GM21737 (cell line): Measurements from ENCODE around the gene LTN1.
A peak's percentile ranks its signal among the peaks of the same experiment; 100 is the strongest.
"Not testable (repeated sequence)": the region's sequence is repeated elsewhere in the genome, so short reads cannot be mapped to it uniquely, and the experiment has no call there.

Experiments used
- ATAC-seq: cut with Tn5 transposase; IDR thresholded peaks from one replicate; pipeline ENCODE4 v1.9.1; 2021; ENCODE audit warnings: mild to moderate bottlenecking, moderate library complexity; ENCODE audit not compliant: unreplicated experiment

Gene LTN1, protein sequence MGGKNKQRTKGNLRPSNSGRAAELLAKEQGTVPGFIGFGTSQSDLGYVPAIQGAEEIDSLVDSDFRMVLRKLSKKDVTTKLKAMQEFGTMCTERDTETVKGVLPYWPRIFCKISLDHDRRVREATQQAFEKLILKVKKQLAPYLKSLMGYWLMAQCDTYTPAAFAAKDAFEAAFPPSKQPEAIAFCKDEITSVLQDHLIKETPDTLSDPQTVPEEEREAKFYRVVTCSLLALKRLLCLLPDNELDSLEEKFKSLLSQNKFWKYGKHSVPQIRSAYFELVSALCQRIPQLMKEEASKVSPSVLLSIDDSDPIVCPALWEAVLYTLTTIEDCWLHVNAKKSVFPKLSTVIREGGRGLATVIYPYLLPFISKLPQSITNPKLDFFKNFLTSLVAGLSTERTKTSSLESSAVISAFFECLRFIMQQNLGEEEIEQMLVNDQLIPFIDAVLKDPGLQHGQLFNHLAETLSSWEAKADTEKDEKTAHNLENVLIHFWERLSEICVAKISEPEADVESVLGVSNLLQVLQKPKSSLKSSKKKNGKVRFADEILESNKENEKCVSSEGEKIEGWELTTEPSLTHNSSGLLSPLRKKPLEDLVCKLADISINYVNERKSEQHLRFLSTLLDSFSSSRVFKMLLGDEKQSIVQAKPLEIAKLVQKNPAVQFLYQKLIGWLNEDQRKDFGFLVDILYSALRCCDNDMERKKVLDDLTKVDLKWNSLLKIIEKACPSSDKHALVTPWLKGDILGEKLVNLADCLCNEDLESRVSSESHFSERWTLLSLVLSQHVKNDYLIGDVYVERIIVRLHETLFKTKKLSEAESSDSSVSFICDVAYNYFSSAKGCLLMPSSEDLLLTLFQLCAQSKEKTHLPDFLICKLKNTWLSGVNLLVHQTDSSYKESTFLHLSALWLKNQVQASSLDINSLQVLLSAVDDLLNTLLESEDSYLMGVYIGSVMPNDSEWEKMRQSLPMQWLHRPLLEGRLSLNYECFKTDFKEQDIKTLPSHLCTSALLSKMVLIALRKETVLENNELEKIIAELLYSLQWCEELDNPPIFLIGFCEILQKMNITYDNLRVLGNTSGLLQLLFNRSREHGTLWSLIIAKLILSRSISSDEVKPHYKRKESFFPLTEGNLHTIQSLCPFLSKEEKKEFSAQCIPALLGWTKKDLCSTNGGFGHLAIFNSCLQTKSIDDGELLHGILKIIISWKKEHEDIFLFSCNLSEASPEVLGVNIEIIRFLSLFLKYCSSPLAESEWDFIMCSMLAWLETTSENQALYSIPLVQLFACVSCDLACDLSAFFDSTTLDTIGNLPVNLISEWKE (N-terminal part only)

DNA sequence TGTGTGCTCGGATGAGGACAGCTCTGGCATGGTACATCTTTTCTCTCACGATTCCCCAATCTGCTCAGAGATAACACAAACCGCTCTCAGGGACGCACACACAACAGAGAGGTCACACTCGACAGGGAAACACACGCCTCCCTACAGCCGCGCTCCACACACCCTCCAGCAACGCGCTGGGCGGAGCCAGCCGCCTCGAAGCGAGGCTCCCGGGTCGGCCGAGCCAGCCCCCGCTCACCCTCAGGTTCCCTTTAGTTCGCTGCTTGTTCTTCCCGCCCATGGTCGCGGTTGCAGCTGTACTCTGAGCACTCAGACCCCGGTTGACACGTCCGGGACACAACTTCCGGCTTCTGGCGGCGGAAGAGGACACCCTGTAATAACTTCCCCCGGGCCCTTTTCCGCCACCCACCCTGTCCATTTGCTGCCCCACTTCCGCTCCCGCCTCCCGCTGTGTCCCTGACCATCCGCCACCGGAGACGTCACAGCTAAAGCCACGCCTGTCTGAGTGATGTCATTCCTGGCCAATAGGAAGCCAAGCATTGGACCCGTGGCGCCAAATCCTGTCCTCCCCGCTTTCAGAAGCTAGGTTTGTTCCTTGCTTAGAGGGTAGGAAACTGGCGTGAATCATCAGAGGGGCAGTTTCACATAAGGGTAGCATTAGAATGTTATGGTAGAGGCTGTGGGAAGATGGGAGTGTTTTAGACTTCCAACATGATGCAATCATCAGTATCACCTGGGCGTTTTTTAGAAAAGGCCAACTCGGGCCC, at the start of gene LTN1:
Gene LTN1 (minus strand): TSS at position 352 of the 767 bp plus-strand sequence. CDS start 72 bp downstream, at position 280.
- ATAC-seq: peak; percentile 99

DNA sequence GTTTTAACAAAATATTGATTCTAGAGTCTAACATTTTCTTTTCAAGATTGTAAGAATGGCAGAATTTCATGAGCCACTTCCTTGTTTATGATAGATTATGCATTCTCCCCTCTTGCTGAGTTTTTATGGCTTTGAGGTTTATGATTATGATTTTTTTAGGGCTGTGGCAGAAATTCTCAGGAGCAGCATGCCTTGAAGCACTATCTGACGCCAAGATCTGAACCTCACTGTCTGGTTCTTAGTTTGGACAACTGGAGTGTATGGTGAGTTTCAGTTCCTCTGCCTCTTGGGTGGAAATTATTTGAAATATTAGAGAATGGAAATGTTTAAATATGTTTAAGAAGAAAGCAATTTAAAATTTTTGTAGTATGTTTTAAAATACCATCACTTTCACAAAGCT, 42.0 kb upstream of the LTN1 start:
- ATAC-seq: no peak

DNA sequence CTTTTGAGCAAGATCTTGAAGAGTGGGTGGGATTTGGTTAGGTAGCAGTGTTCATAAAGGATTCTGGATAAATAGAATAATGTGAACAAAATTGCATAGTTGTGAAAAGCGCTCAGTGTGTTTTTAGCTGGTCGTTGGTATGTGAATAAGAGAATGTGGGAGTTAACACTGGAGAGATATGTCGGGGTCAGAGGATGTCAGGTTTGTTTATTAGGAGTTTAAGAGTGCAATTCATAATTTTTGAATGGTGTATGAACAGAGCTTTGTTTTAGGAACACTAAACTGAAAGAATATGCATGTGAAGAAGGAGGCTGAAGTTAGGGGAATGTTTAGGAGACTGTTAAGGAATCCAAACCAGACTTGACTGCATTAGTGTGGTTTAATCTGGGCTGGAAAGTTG, 41.2 kb upstream of the LTN1 start:
- no peak for ATAC-seq

DNA sequence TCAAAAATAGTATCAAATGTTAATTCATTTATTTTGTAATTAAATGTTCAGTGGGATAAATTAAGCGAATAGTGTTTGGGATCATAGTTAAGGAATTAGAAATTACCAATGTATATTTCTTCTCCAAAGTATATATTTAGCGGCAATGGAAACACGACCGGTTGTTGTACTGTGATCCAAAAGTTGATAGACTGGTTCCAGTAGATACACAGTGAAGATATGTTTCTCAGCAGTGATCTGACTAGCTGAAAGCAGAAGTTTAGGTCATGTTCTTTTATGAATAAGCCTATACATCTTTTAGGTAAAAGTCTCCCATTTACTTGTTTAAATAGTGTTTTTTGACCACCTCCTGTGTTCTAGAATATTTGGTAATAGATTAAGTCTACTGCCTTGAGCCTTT, 40.6 kb upstream of the LTN1 start:
- no peak for ATAC-seq

DNA sequence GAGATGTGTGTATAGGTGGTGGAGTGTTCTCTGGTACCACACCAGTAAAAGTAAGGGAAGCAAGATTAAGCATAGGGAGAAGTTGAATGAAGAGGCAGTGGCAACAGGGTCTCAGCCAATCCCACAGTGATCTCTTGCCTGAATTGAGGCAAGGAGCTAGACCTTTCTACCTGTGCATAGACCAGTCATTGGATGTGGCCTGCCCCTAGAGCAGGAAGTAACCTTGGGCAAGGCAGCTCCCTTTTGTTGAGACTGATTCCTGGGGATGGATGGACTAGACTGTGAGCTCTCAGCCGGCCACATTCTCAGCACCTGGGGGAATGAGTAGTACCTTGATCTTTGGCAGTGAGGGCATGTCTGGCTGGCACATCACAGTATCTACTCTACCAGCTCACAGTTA, 38.2 kb upstream of the LTN1 start:
- ATAC-seq: no peak

DNA sequence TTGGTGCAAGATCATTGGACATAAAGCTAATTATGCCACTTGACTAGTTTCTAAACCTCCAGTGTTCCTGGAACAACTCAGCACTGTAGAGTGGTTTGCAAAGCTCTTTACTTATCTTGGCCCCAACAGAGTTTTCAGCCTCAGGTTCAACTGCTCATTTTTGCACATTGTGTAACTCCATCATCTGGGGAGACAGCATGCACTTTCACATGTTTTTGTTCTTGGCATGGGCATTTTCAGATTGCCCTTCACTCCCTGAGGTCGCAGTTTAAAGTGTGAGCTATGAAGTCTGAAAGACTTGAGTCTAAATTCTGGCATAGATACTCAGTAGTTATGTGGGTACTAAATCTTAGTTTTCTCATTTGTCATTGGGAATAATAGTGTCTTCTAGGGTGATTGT, 36.8 kb upstream of the LTN1 start:
- no peak for ATAC-seq

DNA sequence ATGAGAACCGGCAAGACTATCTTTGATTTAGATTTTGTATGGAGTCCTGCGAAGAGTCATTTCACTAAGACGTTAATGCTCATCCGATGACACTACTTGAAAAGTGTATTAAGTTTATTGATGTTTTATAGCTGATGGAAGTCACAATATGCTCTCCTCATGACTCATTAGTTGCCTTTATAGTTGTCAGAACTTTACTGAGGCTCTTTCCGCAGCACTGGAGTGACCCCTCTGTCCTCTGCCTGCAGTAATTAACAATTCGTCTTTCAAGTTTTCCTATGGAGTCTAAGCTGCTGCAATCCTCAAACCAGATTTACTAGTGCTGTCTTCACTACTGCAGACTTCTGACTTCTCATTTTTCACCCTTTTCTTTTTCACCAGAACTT, 32.6 kb upstream of the LTN1 start:
- ATAC-seq: no peak

DNA sequence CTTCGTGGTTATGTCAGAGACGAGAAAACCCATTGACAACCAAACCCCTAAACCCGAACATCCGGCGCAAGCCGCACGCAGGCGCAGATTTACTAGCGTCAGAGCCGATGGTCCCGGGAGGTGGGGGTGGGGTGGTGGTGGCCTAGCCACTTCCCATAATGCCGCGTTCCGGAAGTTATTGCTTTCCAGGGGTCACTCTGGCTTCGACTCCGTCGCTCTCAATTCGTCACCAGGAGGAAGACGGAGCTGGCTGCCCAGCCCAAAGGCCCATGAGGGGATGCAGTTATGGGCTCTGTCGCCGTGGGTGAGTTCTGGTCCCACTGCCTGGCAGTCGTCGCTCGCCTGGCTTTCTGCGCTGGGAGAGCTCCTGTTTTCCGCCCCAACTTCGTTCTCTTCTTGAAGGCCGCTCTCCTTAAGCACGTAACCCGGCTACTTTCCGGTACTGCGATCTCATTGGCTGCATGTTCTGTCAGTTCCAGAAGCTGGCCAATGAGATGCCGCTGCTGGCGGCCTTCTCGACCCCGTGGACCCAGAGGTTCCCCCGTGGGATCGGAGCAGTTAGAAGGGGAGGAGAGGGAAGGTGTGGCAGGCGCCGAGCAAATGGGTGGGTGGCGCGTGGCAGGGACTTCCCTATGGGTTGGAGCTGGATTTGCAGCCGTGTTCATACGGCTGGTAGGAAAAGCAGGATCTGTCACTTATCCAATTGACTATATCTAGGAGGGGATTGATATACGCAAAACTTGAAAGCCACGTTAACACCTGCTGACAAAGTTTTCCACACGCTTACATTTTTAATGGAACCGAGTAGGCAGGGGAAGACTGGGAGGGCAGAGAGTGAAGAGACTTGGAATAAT, 32.0 kb upstream of the LTN1 start, which contains the start of gene USP16:
Gene USP16 (plus strand): TSS at position 195 of the 854 bp plus-strand sequence. CDS start 3,246 bp downstream, outside the sequence.
- ATAC-seq: peak; percentile 97

DNA sequence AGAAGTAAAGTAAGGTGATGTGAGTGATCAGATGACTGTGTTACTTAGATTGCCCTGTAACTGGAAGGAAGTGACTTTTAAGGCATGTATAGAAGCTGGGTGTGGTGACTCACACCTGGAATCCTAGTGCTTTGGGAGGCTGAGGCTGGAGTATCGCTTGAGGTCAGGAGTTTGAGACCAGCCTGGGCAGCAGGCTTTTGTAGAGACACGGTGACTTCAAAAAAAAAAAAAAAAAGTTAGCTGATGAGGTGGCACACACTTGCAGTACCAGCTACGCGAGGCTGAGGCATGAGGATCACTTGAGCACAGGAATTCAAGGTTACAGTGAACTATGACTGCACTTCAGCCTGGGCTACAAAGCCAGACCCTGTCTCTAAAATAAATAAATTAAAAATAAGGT, 29.5 kb upstream of the LTN1 start:
- no peak for ATAC-seq

DNA sequence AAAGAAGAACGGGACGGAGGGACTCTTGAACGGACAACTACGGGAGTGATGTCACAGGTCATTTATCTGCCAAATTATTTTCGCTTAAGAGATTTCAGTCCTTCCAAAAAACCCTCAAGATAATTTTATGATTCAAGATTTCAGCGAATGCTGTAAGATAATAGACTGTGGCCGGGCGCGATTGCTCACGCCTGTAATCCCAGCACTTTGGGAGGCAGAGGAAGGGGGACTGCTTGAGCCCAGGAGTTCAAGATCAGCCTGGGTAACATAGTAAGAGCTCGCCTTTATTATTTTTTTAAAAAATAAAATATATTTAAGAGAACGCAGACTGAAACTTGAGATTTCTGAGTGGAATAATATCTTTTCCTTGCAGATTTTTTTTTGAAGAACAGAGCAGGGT, 25.9 kb upstream of the LTN1 start:
- ATAC-seq: peak; percentile 5

DNA sequence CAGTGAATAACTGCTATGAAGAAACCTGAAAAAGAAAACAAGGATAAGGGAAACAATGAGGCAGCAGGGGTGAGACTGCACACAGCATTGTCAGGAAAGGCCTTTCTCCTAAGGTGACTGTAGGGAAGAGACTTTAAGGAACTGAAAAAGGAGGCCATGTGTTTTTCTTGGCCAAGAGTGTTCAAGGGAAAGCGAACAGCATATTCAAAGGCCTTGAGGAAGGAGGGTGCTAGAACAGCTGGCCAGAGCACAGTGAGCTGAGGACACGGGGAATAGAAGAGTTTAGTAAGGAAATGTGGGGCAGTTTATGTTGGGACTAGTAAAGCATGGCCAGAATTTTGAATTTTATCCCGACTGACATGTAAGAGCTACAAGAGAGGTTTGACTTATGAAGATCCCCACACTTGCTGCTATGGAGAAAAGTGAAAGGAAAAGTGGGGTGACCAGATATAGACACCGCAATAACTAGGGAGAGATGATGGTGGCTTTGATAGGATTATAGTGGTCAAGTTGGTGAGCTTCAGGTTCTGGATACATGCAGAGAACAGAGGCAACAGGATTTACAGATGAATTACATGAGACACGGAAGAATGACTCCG, 25.1 kb upstream of the LTN1 start:
- ATAC-seq: no peak

DNA sequence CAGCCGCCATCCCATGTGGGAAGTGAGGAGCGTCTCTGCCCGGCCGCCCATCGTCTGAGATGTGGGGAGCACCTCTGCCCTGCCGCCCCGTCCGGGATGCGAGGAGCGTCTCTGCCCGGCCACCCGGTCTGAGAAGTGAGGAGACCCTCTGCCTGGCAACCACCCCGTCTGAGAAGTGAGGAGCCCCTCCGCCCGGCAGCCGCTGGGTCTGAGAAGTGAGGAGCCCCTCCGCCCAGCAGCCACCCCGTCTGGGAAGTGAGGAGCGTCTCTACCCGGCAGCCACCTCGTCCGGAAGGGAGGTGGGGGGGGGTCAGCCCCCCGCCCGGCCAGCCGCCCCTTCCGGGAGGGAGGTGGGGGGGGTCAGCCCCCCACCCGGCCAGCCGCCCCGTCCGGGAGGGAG, 18.6 kb upstream of the LTN1 start:
- not testable (repeated sequence) for ATAC-seq

DNA sequence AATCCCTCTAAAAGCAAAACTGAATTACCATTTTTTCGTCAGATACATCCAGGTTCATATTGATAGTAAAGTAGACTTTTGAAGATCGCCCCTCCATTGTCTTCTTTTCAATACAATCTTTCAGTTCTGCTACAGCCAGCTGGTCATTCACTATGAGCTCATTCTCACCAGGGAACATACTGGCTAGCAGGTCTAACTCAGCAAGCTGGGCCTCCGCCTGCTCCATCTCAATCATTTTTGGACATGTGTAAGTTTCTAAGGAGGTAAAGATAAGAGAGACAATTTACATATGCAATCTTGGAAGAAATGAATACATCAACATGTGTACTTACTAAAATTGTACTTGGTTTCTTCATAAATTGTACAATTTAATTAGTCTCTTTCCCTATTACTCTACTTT, 15.7 kb upstream of the LTN1 start:
- no peak for ATAC-seq

DNA sequence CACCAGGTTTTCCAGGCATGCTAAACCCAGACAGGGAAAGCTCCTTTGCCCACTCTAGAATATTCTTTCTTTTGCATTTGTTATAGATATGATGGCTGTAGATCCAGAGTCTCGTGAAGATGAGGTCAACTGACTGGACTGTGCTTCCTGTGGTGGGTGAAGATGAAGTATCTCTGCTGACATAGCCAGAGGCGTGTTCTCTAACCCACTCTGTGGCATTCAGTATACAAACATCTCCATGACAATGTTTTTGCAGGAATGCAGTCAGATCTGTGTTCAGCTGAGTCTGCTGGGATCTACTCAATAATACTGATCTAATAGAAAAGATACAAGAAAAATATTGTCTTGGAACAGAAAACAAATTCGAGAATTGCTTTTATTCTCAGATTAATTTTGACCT, 15.1 kb upstream of the LTN1 start:
- no peak for ATAC-seq

DNA sequence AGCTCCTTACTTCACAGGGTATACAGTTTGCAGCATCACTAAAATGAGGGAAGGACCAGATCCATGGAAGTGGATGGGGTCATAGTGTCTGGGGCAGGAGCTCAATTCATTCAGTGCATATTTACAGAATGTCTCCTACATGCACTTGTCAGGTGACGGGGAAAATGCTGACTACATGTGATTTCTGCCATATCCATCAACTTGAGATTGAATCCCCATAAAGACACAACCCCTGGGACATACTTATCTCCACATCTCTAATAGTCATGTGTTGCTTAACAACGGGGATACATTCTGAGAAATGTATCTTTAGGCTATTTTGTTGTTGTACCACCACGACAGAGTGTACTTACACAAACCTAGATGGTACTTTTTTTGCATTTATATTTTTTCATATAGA, 14.5 kb upstream of the LTN1 start:
- no peak for ATAC-seq

DNA sequence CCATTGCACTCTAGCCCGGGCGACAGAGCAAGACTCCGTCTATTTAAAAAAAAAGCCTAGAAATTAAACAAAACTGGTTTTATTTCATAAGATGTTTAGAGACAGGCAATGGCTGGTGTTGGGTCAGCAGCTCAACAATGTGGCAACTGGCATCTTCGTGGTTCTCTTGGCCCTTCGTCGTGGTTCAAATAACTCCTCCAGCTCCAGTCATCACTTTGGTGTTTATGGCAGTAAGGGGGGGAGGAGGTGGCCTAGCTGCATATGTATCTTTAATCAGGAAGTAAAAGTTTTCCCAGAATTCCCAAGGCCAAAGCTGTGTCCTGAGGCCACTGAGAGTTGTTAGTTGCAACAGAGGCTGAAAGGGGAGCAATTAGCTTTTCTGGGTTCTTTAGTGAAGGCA, 13.0 kb upstream of the LTN1 start:
- ATAC-seq: no peak

DNA sequence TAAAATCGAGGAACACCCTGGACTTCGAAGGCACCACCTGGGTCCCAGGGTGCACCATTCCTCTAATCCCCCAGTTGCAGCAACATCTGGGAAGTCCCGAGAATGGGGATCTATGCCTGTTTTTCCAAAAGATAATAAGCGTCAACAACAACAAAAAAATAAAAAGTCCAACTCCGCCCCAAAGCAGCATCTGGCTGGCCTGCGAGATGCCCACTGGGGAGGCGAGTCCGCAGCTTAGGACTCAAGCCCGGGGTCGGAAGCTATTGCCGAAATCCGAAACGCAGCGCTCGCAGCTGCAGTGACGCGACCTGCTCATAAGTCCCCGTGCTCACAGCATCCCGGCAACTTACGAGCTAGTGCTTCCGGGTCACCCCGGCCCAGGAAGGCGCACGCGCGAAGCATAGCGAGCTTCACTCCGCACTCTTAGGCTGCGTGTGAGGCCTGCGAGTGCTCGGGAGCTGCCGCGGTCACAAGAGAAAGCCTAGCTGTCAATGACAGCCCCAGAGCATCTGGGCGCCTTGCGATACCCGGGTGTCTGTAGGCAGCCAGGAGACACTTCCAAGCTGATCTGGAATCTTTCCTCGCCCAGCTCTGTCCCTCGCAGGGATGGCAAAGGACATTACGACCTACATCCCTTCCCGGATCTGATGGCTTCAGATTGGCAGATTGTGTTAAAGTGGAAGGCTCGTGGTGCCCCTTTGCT, 9.9 kb upstream of the LTN1 start:
- ATAC-seq: peak; percentile 100

DNA sequence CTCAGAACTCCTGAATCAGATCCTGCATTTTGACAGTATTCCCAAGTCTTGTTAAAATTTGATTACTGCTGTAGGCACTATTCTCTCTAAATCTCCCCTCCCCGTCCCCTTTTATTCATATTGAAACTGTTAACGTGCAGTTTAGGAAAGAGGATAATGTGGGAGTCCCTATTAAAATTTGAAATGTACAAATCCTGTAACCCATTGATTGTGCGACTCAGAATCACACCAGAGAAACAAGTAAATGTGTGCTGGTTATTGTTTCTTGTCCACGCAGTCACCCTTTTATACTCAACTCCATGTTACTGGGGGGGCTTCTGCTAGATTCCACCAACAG, 584 bp upstream of the LTN1 start:
- ATAC-seq: no peak
